Epithelial cell of proximal tubule (primary cell): Measurements from ENCODE around the gene UBAC1. TPM values are rescaled to one million over a fixed set of nuclear protein-coding genes. Genes with fewer than 3 reads are reported as not detected.
"Not testable (repeated sequence)": the region's sequence is repeated elsewhere in the genome, so short reads cannot be mapped to it uniquely, and the experiment has no call there.

ENCODE experiments used
- DNase-seq: peaks from one replicate; pipeline ENCODE4 v3.0.0-alpha.2; 2011; ENCODE audit warnings: low read depth
- H3K4me3 ChIP-seq: 2 replicates; pipeline ENCODE4 v1.5.1; 2011; ENCODE audit warnings: low read depth, mild to moderate bottlenecking, low read length
- CTCF ChIP-seq: conservative IDR thresholded peaks from 2 replicates; pipeline ENCODE4 v1.5.1; 2012; ENCODE audit warnings: low read depth, mild to moderate bottlenecking, low read length
- total RNA-seq: library from RNA; depleted of rRNA; stranded (reverse); fragments of >200 nt; gene quantifications from 2 replicates; pipeline ENCODE4 v1.2.3, GENCODE V29; 2015

Gene UBAC1
- total RNA-seq, 1 donor from 2014 or later = 40.9 TPM

- TF ChIP-seq CTCF = no peak
- no peak for DNase-seq
- no peak overlapping the region for H3K4me3 ChIP-seq
Measured at GRCh38 chr9:135946392-135946994, 14.7 kb downstream of the UBAC1 start.

- DNase-seq = no peak
- H3K4me3 ChIP-seq = no peak overlapping the region
- no peak for TF ChIP-seq CTCF
Measured at GRCh38 chr9:135945969-135946368, 15.2 kb downstream of the UBAC1 start.

GRCh38 chr9:135944444-135945252 lies 16.5 kb downstream of the UBAC1 start:
- no peak overlapping the region for H3K4me3 ChIP-seq
- no peak for TF ChIP-seq CTCF
- DNase-seq = no peak

GRCh38 chr9:135943604-135944003 lies 17.6 kb downstream of the UBAC1 start:
- not testable (repeated sequence) for DNase-seq, H3K4me3 ChIP-seq

- TF ChIP-seq CTCF = no peak
- no peak for DNase-seq
- no peak overlapping the region for H3K4me3 ChIP-seq
Measured at GRCh38 chr9:135941288-135941995, 19.7 kb downstream of the UBAC1 start.

GRCh38 chr9:135939351-135940265 lies 21.6 kb downstream of the UBAC1 start:
- DNase-seq = no peak
- no peak overlapping the region for H3K4me3 ChIP-seq
- no peak for TF ChIP-seq CTCF
